SK-N-SH (cell line): ENCODE results near the gene LTBP1.
"Not testable (repeated sequence)": the region's sequence is repeated elsewhere in the genome, so short reads cannot be mapped to it uniquely, and the experiment has no call there.

Experiments
- EZH2phosphoT487 ChIP-seq: fragments of 200-600 bp; sonication (generic); IDR thresholded peaks from 2 replicates; pipeline ENCODE4 v1.6.1; 2017; ENCODE audit warnings: low read depth, mixed run types, mild to moderate bottlenecking, antibody characterized with exemption, moderate library complexity, borderline replicate concordance
- FOXM1 ChIP-seq: IDR thresholded peaks from 2 replicates; pipeline ENCODE4 v1.4.0; 2012; ENCODE audit warnings: low read depth, mild to moderate bottlenecking
- NFIC ChIP-seq: IDR thresholded peaks from 2 replicates; pipeline ENCODE4 v1.4.0; 2012; ENCODE audit warnings: borderline replicate concordance
- POLR2AphosphoS5 ChIP-seq: IDR thresholded peaks from 2 replicates; pipeline ENCODE4 v1.6.1; 2012; ENCODE audit warnings: low read depth, low read length
- RAD21 ChIP-seq: IDR thresholded peaks from 2 replicates; pipeline ENCODE4 v1.6.1; 2012; ENCODE audit warnings: mild to moderate bottlenecking, low read length
- RCOR1 ChIP-seq: fragments of 150-350 bp; IDR thresholded peaks from 2 replicates; pipeline ENCODE4 v1.6.1; 2017; ENCODE audit warnings: antibody characterized with exemption, low read length
- SIN3A ChIP-seq: IDR thresholded peaks from 2 replicates; pipeline ENCODE4 v1.6.1; 2012; ENCODE audit warnings: low read depth, mild to moderate bottlenecking, low read length, moderate library complexity, borderline replicate concordance
- TAF1 ChIP-seq: IDR thresholded peaks from 2 replicates; pipeline ENCODE4 v1.6.1; 2012; ENCODE audit warnings: low read depth, mild to moderate bottlenecking, low read length, moderate library complexity, borderline replicate concordance
- TF ChIP-seq, protein P1 (sequence below): fragments of 200-600 bp; sonication (generic); IDR thresholded peaks from 2 replicates; pipeline ENCODE4 v1.6.1; 2017; ENCODE audit warnings: antibody characterized with exemption, mild to moderate bottlenecking, moderate library complexity
- TF ChIP-seq, protein P2 (sequence below): fragments of 150-350 bp; IDR thresholded peaks from 2 replicates; pipeline ENCODE4 v1.6.1; 2017; ENCODE audit warnings: antibody characterized with exemption, low read length, low read depth, borderline replicate concordance
- TF ChIP-seq, protein P3 (sequence below): IDR thresholded peaks from 2 replicates; pipeline ENCODE4 v1.6.1; 2012; ENCODE audit warnings: mild to moderate bottlenecking, low read depth, low read length, moderate library complexity
- TF ChIP-seq, protein P4 (sequence below): IDR thresholded peaks from 2 replicates; pipeline ENCODE4; 2012

DNA sequence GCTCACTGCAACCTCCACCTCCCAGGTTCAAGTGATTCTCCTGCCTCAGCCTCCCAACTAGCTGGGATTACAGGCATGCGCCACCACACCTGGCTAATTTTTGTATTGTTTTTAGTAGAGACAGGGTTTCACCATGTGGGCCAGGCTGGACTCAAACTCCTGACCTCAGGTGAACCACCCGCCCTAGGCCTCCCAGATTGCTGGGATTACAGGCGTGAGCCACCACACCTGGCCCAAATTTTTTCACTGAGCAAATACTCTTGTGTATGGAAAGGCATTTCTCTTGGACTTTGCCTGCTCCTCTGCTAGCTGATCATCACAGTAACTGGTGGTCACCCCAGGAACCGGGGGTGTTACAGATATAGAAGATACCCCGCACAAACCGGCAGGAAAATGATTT lies 26.9 kb upstream of the LTBP1 start:
- TF ChIP-seq POLR2AphosphoS5, SIN3A, NFIC, FOXM1, RCOR1, EZH2phosphoT487, RAD21, TAF1: not testable (repeated sequence)
- TF ChIP-seq, protein P1, sequence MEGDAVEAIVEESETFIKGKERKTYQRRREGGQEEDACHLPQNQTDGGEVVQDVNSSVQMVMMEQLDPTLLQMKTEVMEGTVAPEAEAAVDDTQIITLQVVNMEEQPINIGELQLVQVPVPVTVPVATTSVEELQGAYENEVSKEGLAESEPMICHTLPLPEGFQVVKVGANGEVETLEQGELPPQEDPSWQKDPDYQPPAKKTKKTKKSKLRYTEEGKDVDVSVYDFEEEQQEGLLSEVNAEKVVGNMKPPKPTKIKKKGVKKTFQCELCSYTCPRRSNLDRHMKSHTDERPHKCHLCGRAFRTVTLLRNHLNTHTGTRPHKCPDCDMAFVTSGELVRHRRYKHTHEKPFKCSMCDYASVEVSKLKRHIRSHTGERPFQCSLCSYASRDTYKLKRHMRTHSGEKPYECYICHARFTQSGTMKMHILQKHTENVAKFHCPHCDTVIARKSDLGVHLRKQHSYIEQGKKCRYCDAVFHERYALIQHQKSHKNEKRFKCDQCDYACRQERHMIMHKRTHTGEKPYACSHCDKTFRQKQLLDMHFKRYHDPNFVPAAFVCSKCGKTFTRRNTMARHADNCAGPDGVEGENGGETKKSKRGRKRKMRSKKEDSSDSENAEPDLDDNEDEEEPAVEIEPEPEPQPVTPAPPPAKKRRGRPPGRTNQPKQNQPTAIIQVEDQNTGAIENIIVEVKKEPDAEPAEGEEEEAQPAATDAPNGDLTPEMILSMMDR = not testable (repeated sequence)
- TF ChIP-seq, protein P2, sequence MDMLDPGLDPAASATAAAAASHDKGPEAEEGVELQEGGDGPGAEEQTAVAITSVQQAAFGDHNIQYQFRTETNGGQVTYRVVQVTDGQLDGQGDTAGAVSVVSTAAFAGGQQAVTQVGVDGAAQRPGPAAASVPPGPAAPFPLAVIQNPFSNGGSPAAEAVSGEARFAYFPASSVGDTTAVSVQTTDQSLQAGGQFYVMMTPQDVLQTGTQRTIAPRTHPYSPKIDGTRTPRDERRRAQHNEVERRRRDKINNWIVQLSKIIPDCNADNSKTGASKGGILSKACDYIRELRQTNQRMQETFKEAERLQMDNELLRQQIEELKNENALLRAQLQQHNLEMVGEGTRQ = not testable (repeated sequence)
- TF ChIP-seq, protein P3, sequence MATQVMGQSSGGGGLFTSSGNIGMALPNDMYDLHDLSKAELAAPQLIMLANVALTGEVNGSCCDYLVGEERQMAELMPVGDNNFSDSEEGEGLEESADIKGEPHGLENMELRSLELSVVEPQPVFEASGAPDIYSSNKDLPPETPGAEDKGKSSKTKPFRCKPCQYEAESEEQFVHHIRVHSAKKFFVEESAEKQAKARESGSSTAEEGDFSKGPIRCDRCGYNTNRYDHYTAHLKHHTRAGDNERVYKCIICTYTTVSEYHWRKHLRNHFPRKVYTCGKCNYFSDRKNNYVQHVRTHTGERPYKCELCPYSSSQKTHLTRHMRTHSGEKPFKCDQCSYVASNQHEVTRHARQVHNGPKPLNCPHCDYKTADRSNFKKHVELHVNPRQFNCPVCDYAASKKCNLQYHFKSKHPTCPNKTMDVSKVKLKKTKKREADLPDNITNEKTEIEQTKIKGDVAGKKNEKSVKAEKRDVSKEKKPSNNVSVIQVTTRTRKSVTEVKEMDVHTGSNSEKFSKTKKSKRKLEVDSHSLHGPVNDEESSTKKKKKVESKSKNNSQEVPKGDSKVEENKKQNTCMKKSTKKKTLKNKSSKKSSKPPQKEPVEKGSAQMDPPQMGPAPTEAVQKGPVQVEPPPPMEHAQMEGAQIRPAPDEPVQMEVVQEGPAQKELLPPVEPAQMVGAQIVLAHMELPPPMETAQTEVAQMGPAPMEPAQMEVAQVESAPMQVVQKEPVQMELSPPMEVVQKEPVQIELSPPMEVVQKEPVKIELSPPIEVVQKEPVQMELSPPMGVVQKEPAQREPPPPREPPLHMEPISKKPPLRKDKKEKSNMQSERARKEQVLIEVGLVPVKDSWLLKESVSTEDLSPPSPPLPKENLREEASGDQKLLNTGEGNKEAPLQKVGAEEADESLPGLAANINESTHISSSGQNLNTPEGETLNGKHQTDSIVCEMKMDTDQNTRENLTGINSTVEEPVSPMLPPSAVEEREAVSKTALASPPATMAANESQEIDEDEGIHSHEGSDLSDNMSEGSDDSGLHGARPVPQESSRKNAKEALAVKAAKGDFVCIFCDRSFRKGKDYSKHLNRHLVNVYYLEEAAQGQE = not testable (repeated sequence)
- TF ChIP-seq, protein P4, sequence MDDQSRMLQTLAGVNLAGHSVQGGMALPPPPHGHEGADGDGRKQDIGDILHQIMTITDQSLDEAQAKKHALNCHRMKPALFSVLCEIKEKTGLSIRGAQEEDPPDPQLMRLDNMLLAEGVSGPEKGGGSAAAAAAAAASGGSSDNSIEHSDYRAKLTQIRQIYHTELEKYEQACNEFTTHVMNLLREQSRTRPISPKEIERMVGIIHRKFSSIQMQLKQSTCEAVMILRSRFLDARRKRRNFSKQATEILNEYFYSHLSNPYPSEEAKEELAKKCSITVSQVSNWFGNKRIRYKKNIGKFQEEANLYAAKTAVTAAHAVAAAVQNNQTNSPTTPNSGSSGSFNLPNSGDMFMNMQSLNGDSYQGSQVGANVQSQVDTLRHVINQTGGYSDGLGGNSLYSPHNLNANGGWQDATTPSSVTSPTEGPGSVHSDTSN = not testable (repeated sequence)
